Measurements from ENCODE around the gene ILDR2.

ILDR2 gene

DNA sequence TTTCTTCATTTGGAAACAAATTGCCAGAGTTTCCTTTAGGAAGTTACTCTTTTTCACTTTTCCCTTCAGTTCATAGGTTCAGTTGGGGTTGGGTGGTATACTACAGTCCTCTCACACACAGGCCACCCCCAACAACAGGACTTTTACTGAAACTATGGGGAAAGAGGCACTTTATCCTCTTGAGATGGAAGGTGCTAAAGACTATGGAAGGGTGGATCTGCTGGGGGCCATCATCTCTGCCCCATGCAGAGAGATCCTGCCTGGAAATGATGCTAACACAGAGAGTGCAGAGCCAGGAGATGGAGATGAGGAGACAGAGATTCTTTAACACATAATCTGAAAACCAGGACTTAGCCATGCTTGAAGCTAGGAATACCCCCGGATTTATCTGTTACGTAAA lies 24.3 kb downstream of the ILDR2 start:
- no peak overlapping the region for H3K4ac ChIP-seq (ENCODE audit: low read depth in 1 of 2, low read length in 2 of 2)
- no peak overlapping the region for H2BK120ac ChIP-seq (ENCODE audit: low read depth, low read length)
- H3K18ac ChIP-seq (ENCODE audit: low read depth in 1 of 2, low read length in 2 of 2) = no peak overlapping the region
- H3K23ac ChIP-seq (ENCODE audit: low read length in 2 of 2) = no peak overlapping the region
- H3K27me3 ChIP-seq (ENCODE audit: control insufficient read depth in 1 of 2, insufficient read depth in 1 of 2, low read length in 2 of 2) = peaks cover 0 to 60% of the 10 kb centered on the region in 2 experiments
- H3K27ac ChIP-seq (ENCODE audit: low read length, poor library complexity, severe bottlenecking) = no peak overlapping the region
- no peak overlapping the region for H2BK15ac ChIP-seq (ENCODE audit: low read depth, poor library complexity, severe bottlenecking)
- no peak overlapping the region for H2BK5ac ChIP-seq (ENCODE audit: low read depth, low read length, poor library complexity, severe bottlenecking)
- 80% methylated on average over 1 of the region's 2 CpGs for WGBS
- no peak overlapping the region for H3K9ac ChIP-seq (ENCODE audit: low read length)
- no peak overlapping the region for H4K91ac ChIP-seq (ENCODE audit: low read length)
- H3K4me2 ChIP-seq (ENCODE audit: low read length, poor library complexity, severe bottlenecking) = no peak overlapping the region
- no peak overlapping the region for H3K4me3 ChIP-seq (ENCODE audit: insufficient read depth in 1 of 2, low read depth in 1 of 2, low read length in 2 of 2)
- no peak overlapping the region for H4K8ac ChIP-seq (ENCODE audit: low read length)
- no peaks in the 10 kb centered on the region for H3K9me3 ChIP-seq (ENCODE audit: control insufficient read depth, low read length)
- H2AK5ac ChIP-seq (ENCODE audit: low read length, severe bottlenecking) = no peak overlapping the region
- H3K36me3 ChIP-seq (ENCODE audit: control insufficient read depth in 1 of 2, insufficient read depth in 2 of 2, low read depth in 1 of 2, low read length in 2 of 2) = no peaks in the 10 kb centered on the region
- H2AFZ ChIP-seq (ENCODE audit: low read depth, low read length) = no peak overlapping the region
- H3K4me1 ChIP-seq (ENCODE audit: control insufficient read depth, insufficient read depth, low read depth, low read length) = peaks cover 11% of the 10 kb centered on the region
- DNase-seq = no peak
- H3K79me1 ChIP-seq (replicated peaks; ENCODE audit: low read length, poor library complexity, severe bottlenecking) = no peaks in the 10 kb centered on the region
- no peak overlapping the region for H3K14ac ChIP-seq (ENCODE audit: low read length in 2 of 2)
- H2BK12ac ChIP-seq (ENCODE audit: low read length in 2 of 2) = no peak overlapping the region

DNA sequence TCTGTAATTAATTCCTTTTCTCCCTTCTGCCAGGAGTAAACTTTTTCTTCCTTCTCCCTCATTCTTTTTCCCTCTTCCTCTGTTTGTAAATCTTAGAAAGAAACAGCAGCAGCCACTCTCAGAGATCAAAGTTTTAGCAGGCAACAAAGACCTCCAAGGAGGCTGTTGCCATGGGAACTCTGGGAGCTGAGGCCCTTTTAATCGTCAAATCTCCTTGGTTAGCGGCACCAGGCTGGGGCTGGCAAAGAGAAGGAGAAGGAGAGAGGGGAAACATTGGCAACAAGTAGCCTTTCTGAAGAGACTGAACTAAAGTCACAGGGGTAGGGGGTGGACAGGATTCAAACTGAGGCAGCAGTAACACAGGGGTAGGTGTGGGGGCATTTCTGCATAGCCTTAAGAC lies 25.2 kb downstream of the ILDR2 start:
- Histone ChIP-seq H3K9me3 (ENCODE audit: control insufficient read depth, low read length) (no peaks in the 10 kb centered on the region), H3K27ac (ENCODE audit: low read length, poor library complexity, severe bottlenecking) (no peak overlapping the region), H3K14ac (ENCODE audit: low read length in 2 of 2) (no peak overlapping the region), H3K18ac (ENCODE audit: low read depth in 1 of 2, low read length in 2 of 2) (no peak overlapping the region), H3K27me3 (ENCODE audit: control insufficient read depth in 1 of 2, insufficient read depth in 1 of 2, low read length in 2 of 2) (peaks cover 0 to 67% of the 10 kb centered on the region in 2 experiments), H3K9ac (ENCODE audit: low read length) (no peak overlapping the region), H4K8ac (ENCODE audit: low read length) (no peak overlapping the region), H3K4me3 (ENCODE audit: insufficient read depth in 1 of 2, low read depth in 1 of 2, low read length in 2 of 2) (no peak overlapping the region), H2BK12ac (ENCODE audit: low read length in 2 of 2) (no peak overlapping the region), H3K36me3 (ENCODE audit: control insufficient read depth in 1 of 2, insufficient read depth in 2 of 2, low read depth in 1 of 2, low read length in 2 of 2) (no peaks in the 10 kb centered on the region), H2AFZ (ENCODE audit: low read depth, low read length) (no peak overlapping the region), H2AK5ac (ENCODE audit: low read length, severe bottlenecking) (peak overlapping the region; percentile 88), H4K91ac (ENCODE audit: low read length) (no peak overlapping the region), H2BK5ac (ENCODE audit: low read depth, low read length, poor library complexity, severe bottlenecking) (no peak overlapping the region), H3K79me1 (replicated peaks; ENCODE audit: low read length, poor library complexity, severe bottlenecking) (no peaks in the 10 kb centered on the region), H3K4ac (ENCODE audit: low read depth in 1 of 2, low read length in 2 of 2) (no peak overlapping the region), H3K4me1 (ENCODE audit: control insufficient read depth, insufficient read depth, low read depth, low read length) (peaks cover 11% of the 10 kb centered on the region), H3K23ac (ENCODE audit: low read length in 2 of 2) (no peak overlapping the region), H2BK120ac (ENCODE audit: low read depth, low read length) (no peak overlapping the region), H2BK15ac (ENCODE audit: low read depth, poor library complexity, severe bottlenecking) (no peak overlapping the region), H3K4me2 (ENCODE audit: low read length, poor library complexity, severe bottlenecking) (no peak overlapping the region)
- DNase-seq = no peak
- WGBS = 68% methylated on average over 2 of the region's 2 CpGs

DNA sequence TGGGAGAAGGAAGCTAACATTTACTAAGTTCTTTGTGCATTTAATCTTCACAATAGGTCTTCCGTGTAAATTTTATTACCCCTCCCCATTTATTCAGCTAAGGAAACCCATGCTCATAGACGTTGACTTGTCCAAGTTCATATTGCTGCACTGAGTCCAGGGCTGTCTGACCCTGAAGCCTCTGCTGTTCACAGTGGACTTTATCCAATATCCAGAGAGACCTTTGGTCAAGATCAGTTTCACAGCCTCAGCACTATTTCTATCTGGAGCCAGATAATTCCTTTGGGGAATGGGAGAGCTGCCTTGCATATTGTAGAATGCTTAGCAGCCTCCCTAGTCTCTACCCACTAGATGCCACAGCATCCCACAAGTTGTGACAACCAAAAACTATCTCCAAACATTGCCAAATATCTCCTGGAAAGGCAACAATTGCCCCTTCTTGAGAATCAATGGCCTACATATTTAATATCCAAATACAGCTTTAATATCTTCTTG lies 26.4 kb downstream of the ILDR2 start:
- Histone ChIP-seq H2BK15ac (ENCODE audit: low read depth, poor library complexity, severe bottlenecking) (no peak overlapping the region), H2BK120ac (ENCODE audit: low read depth, low read length) (no peak overlapping the region), H4K91ac (ENCODE audit: low read length) (no peak overlapping the region), H2AFZ (ENCODE audit: low read depth, low read length) (no peak overlapping the region), H3K4me2 (ENCODE audit: low read length, poor library complexity, severe bottlenecking) (no peak overlapping the region), H3K4ac (ENCODE audit: low read depth in 1 of 2, low read length in 2 of 2) (no peak overlapping the region), H4K8ac (ENCODE audit: low read length) (no peak overlapping the region), H3K4me1 (ENCODE audit: control insufficient read depth, insufficient read depth, low read depth, low read length) (peaks cover 14% of the 10 kb centered on the region), H3K14ac (ENCODE audit: low read length in 2 of 2) (no peak overlapping the region), H2AK5ac (ENCODE audit: low read length, severe bottlenecking) (peak overlapping the region; percentile 21), H3K18ac (ENCODE audit: low read depth in 1 of 2, low read length in 2 of 2) (no peak overlapping the region), H3K27ac (ENCODE audit: low read length, poor library complexity, severe bottlenecking) (no peak overlapping the region), H3K79me1 (replicated peaks; ENCODE audit: low read length, poor library complexity, severe bottlenecking) (no peaks in the 10 kb centered on the region), H3K4me3 (ENCODE audit: insufficient read depth in 1 of 2, low read depth in 1 of 2, low read length in 2 of 2) (no peak overlapping the region), H2BK5ac (ENCODE audit: low read depth, low read length, poor library complexity, severe bottlenecking) (no peak overlapping the region), H3K9ac (ENCODE audit: low read length) (no peak overlapping the region), H2BK12ac (ENCODE audit: low read length in 2 of 2) (no peak overlapping the region), H3K9me3 (ENCODE audit: control insufficient read depth, low read length) (no peaks in the 10 kb centered on the region), H3K27me3 (ENCODE audit: control insufficient read depth in 1 of 2, insufficient read depth in 1 of 2, low read length in 2 of 2) (peaks cover 0 to 75% of the 10 kb centered on the region in 2 experiments), H3K23ac (ENCODE audit: low read length in 2 of 2) (no peak overlapping the region), H3K36me3 (ENCODE audit: control insufficient read depth in 1 of 2, insufficient read depth in 2 of 2, low read depth in 1 of 2, low read length in 2 of 2) (no peaks in the 10 kb centered on the region)
- WGBS = 87% methylated on average over 2 of the region's 2 CpGs
- no peak for DNase-seq

DNA sequence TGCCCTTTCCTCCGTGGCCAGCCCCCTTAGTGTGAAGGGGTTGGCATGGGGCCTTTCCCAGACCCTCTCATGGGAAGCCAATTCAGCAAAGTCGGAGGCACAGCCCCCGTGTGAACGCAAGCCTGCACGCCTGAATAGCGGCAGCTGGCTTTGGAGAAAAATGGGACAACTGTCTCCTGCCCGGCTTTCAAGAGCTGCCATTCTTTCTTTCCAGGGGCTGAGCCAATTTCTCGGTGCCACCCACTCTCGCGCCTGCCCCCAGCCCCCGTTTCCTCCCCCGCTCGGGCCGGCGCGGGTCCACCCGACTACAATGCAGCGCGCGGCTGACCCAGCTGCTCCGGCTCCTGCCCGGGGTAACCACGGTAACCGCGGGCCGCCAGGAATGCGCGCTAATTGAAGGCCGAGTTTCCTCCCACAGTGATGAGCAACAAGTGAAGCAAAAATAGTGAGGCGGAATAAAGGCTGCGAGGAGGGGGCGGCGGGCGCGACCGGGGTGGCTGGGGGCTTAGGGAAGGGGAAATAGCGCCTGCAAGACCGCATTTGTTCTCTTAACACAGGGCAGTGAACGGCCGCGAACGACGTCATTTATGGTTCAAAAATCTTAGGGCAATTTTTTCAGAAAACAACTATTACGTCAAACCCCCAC lies 27.8 kb downstream of the ILDR2 start:
- Histone ChIP-seq H3K4ac (ENCODE audit: low read depth in 1 of 2, low read length in 2 of 2) (no peak overlapping the region), H3K27me3 (ENCODE audit: control insufficient read depth in 1 of 2, insufficient read depth in 1 of 2, low read length in 2 of 2) (peaks cover 0 to 66% of the 10 kb centered on the region in 2 experiments), H3K14ac (ENCODE audit: low read length in 2 of 2) (no peak overlapping the region), H2AK5ac (ENCODE audit: low read length, severe bottlenecking) (peak overlapping the region; percentile 49), H4K91ac (ENCODE audit: low read length) (no peak overlapping the region), H3K18ac (ENCODE audit: low read depth in 1 of 2, low read length in 2 of 2) (peak overlapping the region in 1 of 2 experiments; percentile 19), H3K36me3 (ENCODE audit: control insufficient read depth in 1 of 2, insufficient read depth in 2 of 2, low read depth in 1 of 2, low read length in 2 of 2) (no peaks in the 10 kb centered on the region), H2AFZ (ENCODE audit: low read depth, low read length) (no peak overlapping the region), H3K9ac (ENCODE audit: low read length) (no peak overlapping the region), H3K4me1 (ENCODE audit: control insufficient read depth, insufficient read depth, low read depth, low read length) (peaks cover 14% of the 10 kb centered on the region), H3K4me2 (ENCODE audit: low read length, poor library complexity, severe bottlenecking) (peak overlapping the region; percentile 74), H2BK12ac (ENCODE audit: low read length in 2 of 2) (peak overlapping the region in 1 of 2 experiments; percentile 39), H3K27ac (ENCODE audit: low read length, poor library complexity, severe bottlenecking) (peak overlapping the region; percentile 13), H3K23ac (ENCODE audit: low read length in 2 of 2) (no peak overlapping the region), H2BK15ac (ENCODE audit: low read depth, poor library complexity, severe bottlenecking) (peak overlapping the region; percentile 93), H2BK5ac (ENCODE audit: low read depth, low read length, poor library complexity, severe bottlenecking) (no peak overlapping the region), H3K79me1 (replicated peaks; ENCODE audit: low read length, poor library complexity, severe bottlenecking) (no peaks in the 10 kb centered on the region), H2BK120ac (ENCODE audit: low read depth, low read length) (peak overlapping the region; percentile 73), H4K8ac (ENCODE audit: low read length) (peak overlapping the region; percentile 92), H3K9me3 (ENCODE audit: control insufficient read depth, low read length) (no peaks in the 10 kb centered on the region), H3K4me3 (ENCODE audit: insufficient read depth in 1 of 2, low read depth in 1 of 2, low read length in 2 of 2) (peak overlapping the region; percentile 38 to 59)
- WGBS = 12% methylated on average over 44 of the region's 44 CpGs
- DNase-seq = peak; percentile 69

Data from mesenchymal stem cell (in vitro differentiated cells and primary cell).